ENCODE measurements around the gene SOHLH1.

The SOHLH1 gene

DNA sequence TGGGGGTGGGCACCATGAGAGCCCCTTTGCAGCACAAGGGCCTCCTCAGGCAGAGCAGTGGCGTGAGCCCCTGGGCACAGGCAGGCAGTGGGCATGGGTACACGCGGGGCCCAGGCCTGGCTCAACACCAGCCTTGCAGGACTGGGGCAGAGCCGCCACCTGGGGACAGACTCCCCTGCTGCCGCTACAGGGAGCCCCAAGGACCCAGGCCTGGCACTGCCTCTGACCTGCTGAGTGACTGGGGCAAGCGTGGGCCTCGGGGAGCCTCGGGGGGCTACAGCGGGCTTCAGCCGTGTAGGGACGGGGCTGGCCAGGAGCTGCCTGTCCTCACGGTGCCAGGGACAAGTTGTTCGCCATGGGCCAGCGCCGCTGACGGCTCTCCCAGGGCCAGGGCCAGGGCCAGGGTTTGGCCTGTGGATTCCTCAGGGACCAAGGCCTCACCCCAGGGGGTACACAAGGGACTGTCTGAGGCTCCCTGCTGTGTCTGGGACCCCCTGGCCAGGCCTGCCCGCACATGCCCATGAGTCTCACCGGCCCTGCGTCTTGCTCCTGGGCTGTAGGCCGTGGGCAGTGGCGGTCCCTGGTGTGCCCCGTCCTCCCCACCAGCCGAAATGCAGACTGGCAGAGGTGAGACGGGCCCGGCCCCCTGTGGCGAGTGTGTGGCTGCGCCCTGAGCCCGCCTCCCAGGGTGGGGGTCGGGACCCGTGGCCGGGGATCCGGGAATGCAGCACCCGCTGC is 45.2 kb upstream of the SOHLH1 start:
- ChIA-PET POLR2A (ENCODE audit: low non-redundant PET) (no interaction called here), CTCF (no interaction called here)
- no peak for DNase-seq (ENCODE audit: low spot score)
- TF ChIP-seq, protein P1, sequence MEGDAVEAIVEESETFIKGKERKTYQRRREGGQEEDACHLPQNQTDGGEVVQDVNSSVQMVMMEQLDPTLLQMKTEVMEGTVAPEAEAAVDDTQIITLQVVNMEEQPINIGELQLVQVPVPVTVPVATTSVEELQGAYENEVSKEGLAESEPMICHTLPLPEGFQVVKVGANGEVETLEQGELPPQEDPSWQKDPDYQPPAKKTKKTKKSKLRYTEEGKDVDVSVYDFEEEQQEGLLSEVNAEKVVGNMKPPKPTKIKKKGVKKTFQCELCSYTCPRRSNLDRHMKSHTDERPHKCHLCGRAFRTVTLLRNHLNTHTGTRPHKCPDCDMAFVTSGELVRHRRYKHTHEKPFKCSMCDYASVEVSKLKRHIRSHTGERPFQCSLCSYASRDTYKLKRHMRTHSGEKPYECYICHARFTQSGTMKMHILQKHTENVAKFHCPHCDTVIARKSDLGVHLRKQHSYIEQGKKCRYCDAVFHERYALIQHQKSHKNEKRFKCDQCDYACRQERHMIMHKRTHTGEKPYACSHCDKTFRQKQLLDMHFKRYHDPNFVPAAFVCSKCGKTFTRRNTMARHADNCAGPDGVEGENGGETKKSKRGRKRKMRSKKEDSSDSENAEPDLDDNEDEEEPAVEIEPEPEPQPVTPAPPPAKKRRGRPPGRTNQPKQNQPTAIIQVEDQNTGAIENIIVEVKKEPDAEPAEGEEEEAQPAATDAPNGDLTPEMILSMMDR (conservative IDR thresholded peaks at IDR 0.05; ENCODE audit: low read depth): no peak
- H3K27ac ChIP-seq: no peak overlapping the region

DNA sequence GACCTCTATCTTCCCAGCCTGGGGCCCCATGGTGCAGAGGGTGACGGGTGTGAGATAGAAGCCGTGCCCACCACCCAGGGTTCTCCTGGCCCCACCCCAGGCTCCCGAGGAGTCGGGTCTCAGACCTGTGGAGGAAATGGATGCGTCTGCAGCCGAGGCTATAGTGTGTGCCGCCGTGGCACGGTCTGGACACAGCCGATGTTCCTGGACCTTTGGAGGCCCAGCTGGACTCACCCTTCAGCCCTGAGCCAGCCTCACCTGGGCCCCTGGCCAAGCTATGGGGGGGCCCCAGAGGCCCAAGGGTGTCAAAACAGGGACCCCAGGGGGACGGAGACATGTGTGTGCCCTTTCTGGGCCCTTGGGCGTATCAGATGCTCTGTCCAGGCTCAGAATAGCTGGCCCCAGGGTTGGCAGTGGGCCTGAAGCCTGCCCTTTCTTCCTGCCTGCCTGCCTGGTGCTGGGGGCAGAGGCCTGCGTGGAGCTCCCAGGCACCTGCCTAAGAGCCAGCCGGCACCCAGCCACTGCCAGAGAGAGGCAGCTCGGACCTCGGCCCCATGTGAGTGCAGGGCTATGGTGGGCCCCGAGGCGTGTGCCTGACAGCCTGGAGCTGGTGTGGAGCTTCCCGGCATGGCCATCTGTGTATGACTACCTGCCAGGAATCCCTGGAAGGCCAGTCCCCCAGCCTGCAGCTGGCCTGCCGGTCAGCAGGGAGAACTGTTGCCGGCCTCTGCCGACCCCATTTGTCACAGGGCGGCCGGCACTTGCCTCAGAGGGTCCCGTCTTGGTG is 44.5 kb upstream of the SOHLH1 start:
- no peak overlapping the region for H3K27ac ChIP-seq
- DNase-seq (ENCODE audit: low spot score): no peak
- POLR2A ChIA-PET (ENCODE audit: low non-redundant PET): no interaction called here
- TF ChIP-seq, protein P1 (conservative IDR thresholded peaks at IDR 0.05; ENCODE audit: low read depth): no peak
- CTCF ChIA-PET: no interaction called here

DNA sequence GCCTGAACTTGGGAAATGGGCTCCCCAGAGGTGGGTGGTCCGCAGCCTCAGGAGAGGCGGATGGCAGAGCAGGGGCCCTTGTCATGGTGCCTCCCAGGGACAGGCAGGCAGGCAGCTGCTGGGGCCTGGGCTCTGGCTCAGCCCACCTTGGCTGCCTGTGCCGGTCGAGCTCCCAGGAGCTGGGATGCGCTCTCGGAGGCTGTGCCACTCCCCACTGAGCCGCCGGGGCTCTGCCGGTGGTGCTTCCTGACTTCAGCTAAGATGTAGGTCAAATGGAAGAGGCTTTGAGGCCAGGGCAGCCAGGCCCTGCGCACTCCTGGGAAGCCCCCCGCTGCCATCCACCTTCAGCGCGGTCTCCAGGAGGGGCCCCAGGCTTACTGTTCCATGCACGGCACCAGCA is 43.7 kb upstream of the SOHLH1 start:
- TF ChIP-seq, protein P1 (conservative IDR thresholded peaks at IDR 0.05; ENCODE audit: low read depth): no peak
- no peak for DNase-seq (ENCODE audit: low spot score)
- no peak overlapping the region for H3K27ac ChIP-seq
- CTCF ChIA-PET: no interaction called here
- POLR2A ChIA-PET (ENCODE audit: low non-redundant PET): no interaction called here

DNA sequence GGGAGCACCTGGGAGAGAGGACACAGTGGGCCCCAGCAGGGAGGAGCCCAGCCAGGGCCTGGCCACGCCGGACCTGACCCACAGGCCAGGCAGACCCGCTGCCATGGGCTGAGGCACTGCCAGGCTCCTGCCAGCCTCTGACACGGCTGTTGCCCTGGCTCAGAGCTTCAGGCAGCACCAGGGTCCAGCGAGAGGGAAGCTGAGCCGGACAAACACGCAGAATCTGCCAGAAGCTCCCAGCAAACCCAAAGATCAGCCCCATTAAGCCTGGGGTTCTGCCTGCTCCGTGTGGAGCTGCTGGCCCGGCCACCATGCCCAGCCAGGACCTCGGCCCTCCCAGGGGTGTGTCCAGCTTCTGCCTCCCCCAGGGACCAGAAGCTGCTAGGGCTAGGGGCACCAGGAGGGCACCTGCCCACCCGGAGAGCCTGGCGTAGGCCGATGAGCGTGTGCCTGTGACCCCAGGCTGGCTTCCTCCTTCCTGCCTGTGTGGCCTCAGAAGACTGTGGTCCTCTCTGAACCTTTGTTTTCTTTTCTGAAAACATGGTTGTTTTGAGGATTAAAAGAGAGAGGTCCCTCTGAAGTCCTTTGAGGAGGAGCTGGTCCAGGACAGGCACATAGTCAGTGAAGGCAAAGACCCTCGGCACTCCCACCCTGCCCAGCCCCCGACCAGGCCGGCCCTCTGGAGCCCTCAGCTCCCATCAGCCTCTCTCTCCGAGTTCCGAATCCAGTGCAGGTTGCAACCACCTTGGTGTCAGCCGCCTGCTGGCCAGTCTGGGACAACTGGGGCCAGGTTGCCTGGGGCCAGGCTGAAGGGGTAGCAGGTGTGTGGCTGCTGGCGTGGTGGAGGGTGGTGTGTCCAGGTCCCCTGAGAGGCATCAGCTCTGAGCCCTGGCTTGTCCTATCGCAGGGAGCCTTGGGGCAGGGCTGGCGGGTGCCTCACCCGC is 42.3 kb upstream of the SOHLH1 start:
- TF ChIP-seq, protein P1 (conservative IDR thresholded peaks at IDR 0.05; ENCODE audit: low read depth): no peak
- H3K27ac ChIP-seq: no peak overlapping the region
- POLR2A ChIA-PET (ENCODE audit: low non-redundant PET): no interaction called here
- DNase-seq (ENCODE audit: low spot score): no peak
- CTCF ChIA-PET: interaction anchor here (0.6 to 0.8 kb wide), 5 partner anchors 8 to 138 kb away, joined by 3 to 7 read pairs (median 4); no protein-coding TSS in a partner anchor

DNA sequence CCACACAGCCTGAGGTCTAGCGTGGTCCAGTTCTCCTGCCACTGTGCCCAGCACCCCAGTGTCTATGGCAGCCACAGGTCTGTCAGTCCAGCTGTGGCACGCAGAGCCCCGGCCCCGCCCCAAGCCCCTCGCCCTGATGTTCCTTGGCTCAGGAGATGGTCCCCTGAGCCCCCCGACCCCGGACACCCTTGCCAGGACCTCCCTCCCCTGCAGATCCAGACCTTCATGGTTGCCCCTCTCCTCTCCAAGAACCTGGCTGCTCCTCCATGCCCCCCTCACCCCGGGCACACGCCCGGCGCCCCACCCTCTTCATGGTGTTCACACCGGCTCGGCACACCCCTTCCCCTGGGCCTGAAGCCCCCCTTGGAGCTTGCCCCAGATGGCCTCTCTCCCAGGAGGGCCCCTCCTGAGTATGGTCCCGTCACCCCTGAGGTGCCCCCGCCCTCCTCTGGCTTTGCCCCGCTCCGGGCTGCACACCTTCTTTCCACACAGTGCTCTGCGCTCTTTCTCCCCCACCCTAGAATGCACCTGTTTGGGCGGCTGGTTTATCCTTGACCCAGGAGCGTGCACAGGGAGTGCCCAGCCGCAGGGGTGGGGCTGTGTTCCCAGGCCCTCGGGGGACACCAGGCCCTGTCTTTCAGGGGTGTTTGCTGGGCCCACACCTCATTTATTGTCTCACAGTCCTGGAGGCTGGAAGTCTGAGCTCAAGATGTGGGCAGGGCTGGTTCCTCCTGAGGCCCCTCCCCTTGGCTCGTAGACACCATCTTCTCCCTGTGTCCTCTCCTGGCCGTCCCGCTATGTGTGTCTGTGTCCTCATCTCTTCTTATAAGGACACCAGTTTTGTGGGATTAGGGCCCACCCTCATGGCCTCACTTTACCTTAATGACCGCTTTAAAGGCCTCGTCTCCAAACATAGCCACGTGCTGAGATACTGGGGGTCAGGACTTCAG is 40.3 kb upstream of the SOHLH1 start:
- DNase-seq (ENCODE audit: low spot score): no peak
- CTCF ChIA-PET: interaction anchor here (0.6 kb wide), 1 partner anchor 1989 kb away, joined by 3 read pairs; no protein-coding TSS in a partner anchor
- H3K27ac ChIP-seq: no peak overlapping the region
- TF ChIP-seq, protein P1 (conservative IDR thresholded peaks at IDR 0.05; ENCODE audit: low read depth): no peak
- POLR2A ChIA-PET (ENCODE audit: low non-redundant PET): no interaction called here
